Heart left ventricle (tissue), 16 donors: ENCODE measurements around the gene TNS1. TPM values are rescaled to one million over a fixed set of nuclear protein-coding genes. Genes with fewer than 3 reads are reported as not detected.

Experiments
- ATAC-seq, 4 donors: fragments of 200-7000 bp; cut with Tn5 transposase; one replicate each; pipeline ENCODE4 v1.9.1; 2020 to 2022; ENCODE audit warnings: moderate library complexity in 4 of 4, mild to moderate bottlenecking in 3 of 4, moderate number of reproducible peaks in 1 of 4
- DNase-seq, 5 donors: peaks; one replicate each; pipeline ENCODE4 v3.0.0-alpha.2; 2020
- H3K27ac ChIP-seq, 12 donors: fragments of 200-600 bp; sonication (generic) in 4 of 12; one replicate each; pipeline versions ENCODE4 v1.5.0 to v1.8.0; 2016 to 2022; ENCODE audit warnings: mild to moderate bottlenecking in 2 of 12
- H3K27me3 ChIP-seq, 9 donors: fragments of 200-600 bp; sonication (generic) in 2 of 9; one replicate each; pipeline versions ENCODE4 v1.5.1 to v1.8.0; 2016 to 2022; ENCODE audit warnings: mild to moderate bottlenecking in 3 of 9
- H3K36me3 ChIP-seq, 9 donors: fragments of 200-600 bp; sonication (generic) in 2 of 9; one replicate each; pipeline versions ENCODE4 v1.5.0 to v1.8.0; 2018 to 2022; ENCODE audit warnings: mild to moderate bottlenecking in 2 of 9
- H3K4me1 ChIP-seq, 12 donors: fragments of 200-600 bp; sonication (generic) in 4 of 12; one replicate each; pipeline versions ENCODE4 v1.5.0 to v1.8.0; 2016 to 2022; ENCODE audit warnings: mild to moderate bottlenecking in 3 of 12
- H3K4me3 ChIP-seq, 12 donors: fragments of 200-600 bp; sonication (generic) in 4 of 12; one replicate each; pipeline versions ENCODE4 v1.5.0 to v1.8.0; 2017 to 2022; ENCODE audit warnings: mild to moderate bottlenecking in 9 of 12, moderate library complexity in 4 of 12
- H3K9me3 ChIP-seq, 12 donors: fragments of 200-600 bp; sonication (generic) in 4 of 12; one replicate each; pipeline versions ENCODE4 v1.5.0 to v1.8.0; 2016 to 2022; ENCODE audit warnings: mild to moderate bottlenecking in 1 of 12
- CTCF ChIP-seq, 12 donors: fragments of 200-600 bp; sonication (generic) in 4 of 12; IDR thresholded peaks; one replicate each; pipeline versions ENCODE4 v1.5.0 to v1.8.0; 2018 to 2022; ENCODE audit warnings: antibody characterized with exemption in 12 of 12, mild to moderate bottlenecking in 5 of 12
- POLR2A ChIP-seq, 2 donors: fragments of 450-650 bp; IDR thresholded peaks; one replicate each; pipeline ENCODE4 v1.6.1; 2017; ENCODE audit warnings: antibody characterized with exemption in 2 of 2, mild to moderate bottlenecking in 2 of 2, moderate library complexity in 2 of 2
- WGBS, 4 donors: extraction: QIAGEN DNeasy Blood & Tissue Kit in 2 of 4; methylation state at CpG; one replicate each; pipeline versions ENCODE4 v1.1.5 to v1.1.7; 2013 to 2018; 5-methylcytosine and 5-hydroxymethylcytosine counted together
- intact Hi-C, 10 donors: fragments of 100-400 bp; cut with DNase I; formaldehyde crosslinking; loops; one replicate each; pipeline versions ENCODE4 v1.11.1 to v1.14.2; 2022
- polyA plus RNA-seq, 2 donors: library from polyadenylated mRNA; stranded (reverse); fragments of 200-250 nt; gene quantifications; one replicate each; pipeline ENCODE4 v1.2.3, GENCODE V29; 2013
- total RNA-seq, 9 donors: library from RNA; depleted of rRNA in 2 of 9; stranded (reverse); fragments of >200 nt in 2 of 9; fragmentation: NEBNext Ultra II Directional in 3 of 9; extraction: Animal tissue kit (Norgen Biotek cat#: 25700) in 3 of 9; gene quantifications; one replicate each; pipeline versions ENCODE4 v1.1.0 to v1.2.4, GENCODE V29; 2016 to 2023
- donor health status: ischemic (EF 13 %, LVEDD 7.1; RV severe dilation, severe dysfunction).
- donor health status: healthy with polysubstance abuse.
- donor health status: DM: no; HTN: yes; CAD: no.
- donor health status: DM: no; HTN: no; CAD: no.
- donor health status: ischemic (EF 25% LVEDD 6.9; RV normal size, moderate dysfunction).
- donor health status: ischemic (EF 25% LVEDD 5.7; RV mildly dilated, moderate dysfunction).
- donor health status: healthy.
- donor health status: DM: yes; HTN: yes; CAD: no.
- donor health status: ischemic (EF 35%, LVEDD 5.7; RV mildly dilated, moderate dysfunction).
- donor health status: nonischemic (EF 11% LVEDD 7.7; RV severe dilation, severe dysfunction).
- donor health status: DM: yes; HTN: yes; CAD: no.
- donor health status: PGD.
- donor health status: ischemic (EF 29% LVEDD 5.4; RV normal size, mild dysfunction).
- donor health status: nonischemic (EF 23%, LVEDD 6.1; RV moderate dilation, normal function).

The TNS1 gene
- total and polyA plus RNA-seq, 11 donors: 243 to 899 (median 669) TPM

GRCh38 chr2:217884985-217885384 lies 117.8 kb downstream of the TNS1 start:
- Histone ChIP-seq H3K4me1 (peaks cover 0 to 70% (median 45%) of the 10 kb centered on the region in 12 donors), H3K4me3 (no peak overlapping the region), H3K36me3 (peaks cover 15 to 100% (median 91%) of the 10 kb centered on the region in 9 donors), H3K27me3 (no peaks in the 10 kb centered on the region), H3K9me3 (no peaks in the 10 kb centered on the region), H3K27ac (peak overlapping the region in 3 of 12 donors; percentile 13 to 62 (median 20))
- TF ChIP-seq CTCF (IDR thresholded peaks at IDR 0.05) (no peak), POLR2A (IDR thresholded peaks at IDR 0.05) (no peak)
- DNase-seq (no peak), ATAC-seq (no peak)
- intact Hi-C loops: loop anchor here in 6 of 10 donors (2.0 to 5.0 kb wide), 4 partner anchors 57 to 102 kb away; no protein-coding TSS in a partner anchor
- 79 to 92% (median 87%) methylated on average over 3 to 8 of the region's 8 CpGs for WGBS, 4 donors

- 64 to 73% (median 67%) methylated on average over 14 of the region's 14 CpGs for WGBS, 4 donors
- H3K4me1 ChIP-seq: peaks cover 0 to 70% (median 33%) of the 10 kb centered on the region in 12 donors
- intact Hi-C loops: no loop called here
- TF ChIP-seq CTCF (IDR thresholded peaks at IDR 0.05) (no peak), POLR2A (IDR thresholded peaks at IDR 0.05) (no peak)
- peak overlapping the region in 7 of 12 donors; percentile 12 to 74 (median 50) for H3K27ac ChIP-seq
- DNase-seq (peak in 4 of 5 donors; percentile 27 to 66 (median 64)), ATAC-seq (peak in 2 of 4 donors; percentile 11 to 19)
- H3K27me3 ChIP-seq: no peaks in the 10 kb centered on the region
- no peak overlapping the region for H3K4me3 ChIP-seq
- H3K9me3 ChIP-seq: no peaks in the 10 kb centered on the region
- H3K36me3 ChIP-seq: peaks cover 10 to 100% (median 98%) of the 10 kb centered on the region in 9 donors
These were observed 121.9 kb downstream of the TNS1 start for GRCh38 chr2:217880891-217881290.

GRCh38 chr2:217880287-217880889 lies 122.4 kb downstream of the TNS1 start:
- intact Hi-C loops: no loop called here

More at GRCh38 chr2:217880287-217880889, 122.4 kb downstream of the TNS1 start:
- Histone ChIP-seq H3K9me3 (no peaks in the 10 kb centered on the region), H3K4me3 (no peak overlapping the region), H3K27me3 (no peaks in the 10 kb centered on the region), H3K27ac (peak overlapping the region in 6 of 12 donors; percentile 12 to 74 (median 40)), H3K4me1 (peaks cover 0 to 70% (median 31%) of the 10 kb centered on the region in 12 donors), H3K36me3 (peaks cover 7 to 100% (median 98%) of the 10 kb centered on the region in 9 donors)
- 62 to 72% (median 65%) methylated on average over 4 to 5 of the region's 5 CpGs for WGBS, 4 donors
- DNase-seq (no peak), ATAC-seq (no peak)
- no peak for TF ChIP-seq POLR2A (IDR thresholded peaks at IDR 0.05)
- peak in 2 of 12 donors; percentile 10 to 19 for TF ChIP-seq CTCF (IDR thresholded peaks at IDR 0.05)
